Epithelial cell of esophagus (primary cell): ENCODE results near the gene TANGO2.
A peak's percentile ranks its signal among the peaks of the same experiment; 100 is the strongest.

Experiments
- DNase-seq: peaks from one replicate; pipeline ENCODE4 v3.0.0; 2010; ENCODE audit warnings: low read depth
- H3K4me3 ChIP-seq: 2 replicates; pipeline ENCODE4 v1.5.1; 2011; ENCODE audit warnings: mild to moderate bottlenecking, low read length, control low read depth
- TF ChIP-seq, protein P1 (sequence below): IDR thresholded peaks from 2 replicates; pipeline ENCODE4 v1.5.1; 2011; ENCODE audit warnings: low read depth, mild to moderate bottlenecking, low read length, control low read depth, inconsistent platforms; ENCODE audit not compliant: insufficient read depth; ENCODE audit errors: missing control alignments

TANGO2 gene

DNA sequence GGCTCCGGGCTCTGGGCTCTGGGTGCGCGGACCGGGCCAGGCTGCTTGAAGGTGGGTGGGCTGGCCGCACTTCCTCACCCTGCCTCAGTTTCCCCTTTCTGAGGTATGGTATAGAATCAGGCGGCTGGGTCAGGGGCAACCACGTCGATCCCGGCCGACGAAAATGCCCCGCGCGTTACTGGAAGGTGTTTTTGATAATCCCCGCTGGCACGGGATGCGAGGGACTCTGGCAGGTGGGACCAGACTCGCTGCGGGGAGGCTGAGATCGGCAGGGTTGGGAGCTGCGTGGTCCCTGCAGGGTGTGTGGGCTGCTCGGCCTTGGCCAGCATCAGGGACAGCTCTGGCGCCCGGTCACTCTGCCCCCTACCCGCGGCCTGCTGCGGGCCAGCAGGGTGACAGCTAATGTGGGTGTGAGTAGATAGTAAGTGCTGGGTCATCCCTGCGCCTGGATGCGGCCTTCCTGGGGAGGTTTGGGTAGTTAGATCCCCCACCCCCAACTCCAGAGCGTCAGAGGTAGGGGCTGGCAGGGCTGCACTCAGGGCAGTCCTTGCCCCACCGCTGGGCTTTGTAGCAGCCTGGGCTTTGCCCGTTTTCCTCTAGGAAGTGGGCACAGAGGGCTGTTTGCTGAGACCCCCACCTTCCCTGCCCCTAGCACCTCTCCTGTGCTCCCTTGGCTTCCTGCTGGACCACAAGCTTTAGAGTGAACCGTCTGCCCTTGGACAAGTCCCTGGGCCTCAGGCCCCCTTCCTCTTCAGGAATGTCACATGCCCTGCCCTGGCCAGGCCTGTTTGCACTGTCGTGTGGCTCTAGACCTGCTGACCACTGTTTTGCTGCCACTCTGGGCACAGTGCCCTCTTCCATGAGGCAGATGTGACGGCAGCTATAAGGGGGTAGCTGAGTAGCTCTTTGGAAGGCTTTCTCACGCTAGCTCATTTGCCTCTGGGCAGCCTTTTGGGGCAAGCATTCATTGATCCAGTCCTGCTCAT lies 579 bp downstream of the TANGO2 start:
- DNase-seq = peak; percentile 22
- peak overlapping the region; percentile 91 for H3K4me3 ChIP-seq

DNA sequence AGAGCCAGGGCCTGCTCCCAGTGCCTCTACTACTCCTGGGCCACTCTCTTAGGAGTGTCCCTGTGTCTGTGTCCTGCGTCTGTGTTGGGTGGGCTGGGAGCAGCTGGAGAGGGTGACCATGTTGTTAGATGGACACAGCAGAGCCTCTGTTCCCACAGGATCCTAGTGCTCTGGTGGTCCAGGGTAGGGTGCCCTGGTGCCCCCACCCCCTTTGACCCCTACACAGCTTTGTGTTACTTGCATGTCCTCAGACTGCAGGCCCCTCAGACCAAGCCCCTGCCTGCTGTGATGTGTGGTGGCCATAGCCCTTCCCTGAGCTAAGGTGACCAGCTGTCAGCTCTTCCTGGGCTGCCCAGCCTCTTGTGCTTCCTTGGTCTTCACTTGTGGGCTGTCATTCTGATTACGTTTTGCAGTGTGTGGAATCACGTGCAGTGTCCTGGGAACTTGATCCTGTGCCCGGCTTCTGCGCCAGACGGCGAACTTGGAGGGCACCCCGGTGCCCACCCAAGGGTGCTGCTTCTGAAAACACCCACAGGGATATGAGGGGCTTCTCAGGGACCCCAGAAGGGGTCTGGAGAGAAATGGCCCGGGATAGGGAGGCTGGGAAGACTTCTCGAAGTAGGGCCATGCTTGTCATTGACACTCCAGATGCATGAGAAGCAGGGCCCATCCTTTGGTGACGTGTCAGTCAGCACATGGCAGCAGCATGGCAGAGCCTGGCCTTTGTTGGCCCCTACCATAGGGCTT lies 1.5 kb downstream of the TANGO2 start:
- DNase-seq = no peak
- no peak overlapping the region for H3K4me3 ChIP-seq
- TF ChIP-seq, protein P1, sequence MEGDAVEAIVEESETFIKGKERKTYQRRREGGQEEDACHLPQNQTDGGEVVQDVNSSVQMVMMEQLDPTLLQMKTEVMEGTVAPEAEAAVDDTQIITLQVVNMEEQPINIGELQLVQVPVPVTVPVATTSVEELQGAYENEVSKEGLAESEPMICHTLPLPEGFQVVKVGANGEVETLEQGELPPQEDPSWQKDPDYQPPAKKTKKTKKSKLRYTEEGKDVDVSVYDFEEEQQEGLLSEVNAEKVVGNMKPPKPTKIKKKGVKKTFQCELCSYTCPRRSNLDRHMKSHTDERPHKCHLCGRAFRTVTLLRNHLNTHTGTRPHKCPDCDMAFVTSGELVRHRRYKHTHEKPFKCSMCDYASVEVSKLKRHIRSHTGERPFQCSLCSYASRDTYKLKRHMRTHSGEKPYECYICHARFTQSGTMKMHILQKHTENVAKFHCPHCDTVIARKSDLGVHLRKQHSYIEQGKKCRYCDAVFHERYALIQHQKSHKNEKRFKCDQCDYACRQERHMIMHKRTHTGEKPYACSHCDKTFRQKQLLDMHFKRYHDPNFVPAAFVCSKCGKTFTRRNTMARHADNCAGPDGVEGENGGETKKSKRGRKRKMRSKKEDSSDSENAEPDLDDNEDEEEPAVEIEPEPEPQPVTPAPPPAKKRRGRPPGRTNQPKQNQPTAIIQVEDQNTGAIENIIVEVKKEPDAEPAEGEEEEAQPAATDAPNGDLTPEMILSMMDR = no peak

More for the DNA sequence above, 579 bp downstream of the TANGO2 start:
- TF ChIP-seq, protein P1 = no peak

DNA sequence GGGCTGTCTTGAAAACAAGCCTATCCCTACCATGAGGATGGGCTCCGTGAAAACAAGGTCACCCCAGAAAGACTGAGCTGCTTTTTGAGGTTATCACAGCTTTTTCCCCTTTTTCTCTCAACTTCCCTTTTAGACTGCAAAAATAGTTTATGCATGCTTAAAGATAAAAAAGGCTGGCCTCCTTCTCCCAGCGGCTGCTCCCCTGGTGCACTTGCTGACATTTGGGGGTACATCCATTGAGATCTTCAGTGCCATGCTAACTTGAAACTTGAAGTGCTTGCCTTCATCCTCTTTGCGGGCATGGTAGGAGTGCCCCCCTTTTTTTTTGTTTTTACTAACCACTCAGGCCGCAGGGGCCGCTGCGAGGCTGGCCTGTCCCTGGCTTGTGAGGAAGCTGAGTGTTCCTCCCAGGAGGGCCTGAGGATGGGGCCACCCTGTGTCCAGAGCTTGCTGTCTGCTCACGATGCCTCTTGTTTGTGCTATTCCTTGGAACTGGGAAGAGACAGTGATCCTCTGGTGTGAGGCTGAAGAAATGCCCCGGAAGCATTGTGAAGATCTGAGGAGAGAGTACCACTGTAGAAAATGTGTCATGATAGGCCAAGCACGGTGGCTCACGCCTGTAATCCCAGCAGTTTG lies 2.2 kb downstream of the TANGO2 start:
- DNase-seq = no peak
- no peak overlapping the region for H3K4me3 ChIP-seq
- TF ChIP-seq, protein P1 = no peak

DNA sequence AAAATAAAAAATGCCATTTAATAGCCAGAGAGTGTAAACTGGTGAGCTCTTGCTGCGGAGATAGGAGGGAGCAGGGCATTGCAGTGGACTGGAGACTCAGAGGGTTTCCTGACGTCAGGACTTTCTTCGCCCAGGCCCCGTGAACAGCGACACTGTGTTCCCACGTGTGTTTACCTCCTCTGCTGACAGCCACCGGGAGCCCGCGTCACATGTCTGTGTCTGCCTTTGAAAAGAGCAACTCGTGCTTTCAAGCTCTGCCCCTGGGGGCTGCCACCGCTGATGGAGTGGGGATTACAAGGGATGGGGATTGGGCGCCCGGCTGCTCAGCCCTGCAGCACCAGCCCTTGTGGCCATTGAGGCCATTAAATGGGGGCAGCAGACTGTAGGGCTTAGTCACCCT lies 3.3 kb downstream of the TANGO2 start:
- DNase-seq = no peak
- TF ChIP-seq, protein P1 = no peak
- no peak overlapping the region for H3K4me3 ChIP-seq

DNA sequence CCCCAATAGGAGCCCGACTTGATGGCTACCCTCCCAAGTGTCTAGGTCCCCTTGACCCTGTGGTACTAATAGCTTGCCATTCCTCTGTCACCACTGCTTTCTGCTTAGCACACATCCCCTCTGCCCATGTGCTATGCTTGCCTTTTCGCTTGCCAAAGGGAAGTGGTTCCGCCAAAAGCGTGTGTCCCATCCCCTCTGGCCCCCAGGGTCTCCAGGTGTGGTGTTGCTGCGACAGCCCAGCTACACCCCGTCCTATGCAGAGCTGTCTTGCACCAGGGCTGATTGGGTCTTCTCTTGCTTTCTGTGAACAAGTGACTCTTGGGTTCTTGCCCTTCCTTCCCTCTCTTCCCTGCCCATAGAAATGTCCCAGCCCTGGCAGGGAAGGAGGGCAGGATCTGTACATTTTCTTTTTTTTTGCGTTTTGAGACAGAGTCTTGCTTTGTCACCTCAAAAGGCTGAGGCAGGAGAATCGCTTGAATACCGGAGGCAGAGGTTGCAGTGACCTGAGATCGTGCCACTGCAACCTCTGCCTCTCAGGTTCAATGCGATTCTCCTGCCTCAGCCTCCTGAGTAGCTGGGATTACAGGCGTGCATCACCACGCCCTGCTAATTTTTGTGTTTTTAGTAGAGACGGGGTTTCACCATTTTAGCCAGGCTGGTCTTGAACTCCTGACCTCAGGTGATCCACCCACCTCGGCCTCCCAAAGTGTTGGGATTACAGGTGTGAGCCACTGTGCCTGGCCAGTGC lies 3.9 kb downstream of the TANGO2 start:
- DNase-seq = no peak
- TF ChIP-seq, protein P1 = no peak
- no peak overlapping the region for H3K4me3 ChIP-seq
